HG02571 (cell line): ENCODE measurements around the gene TGFBR2.

Experiments
- ATAC-seq: cut with Tn5 transposase; IDR thresholded peaks from one replicate; pipeline ENCODE4 v1.9.1; 2021; ENCODE audit warnings: mild to moderate bottlenecking, moderate library complexity; ENCODE audit not compliant: unreplicated experiment

The TGFBR2 gene

DNA sequence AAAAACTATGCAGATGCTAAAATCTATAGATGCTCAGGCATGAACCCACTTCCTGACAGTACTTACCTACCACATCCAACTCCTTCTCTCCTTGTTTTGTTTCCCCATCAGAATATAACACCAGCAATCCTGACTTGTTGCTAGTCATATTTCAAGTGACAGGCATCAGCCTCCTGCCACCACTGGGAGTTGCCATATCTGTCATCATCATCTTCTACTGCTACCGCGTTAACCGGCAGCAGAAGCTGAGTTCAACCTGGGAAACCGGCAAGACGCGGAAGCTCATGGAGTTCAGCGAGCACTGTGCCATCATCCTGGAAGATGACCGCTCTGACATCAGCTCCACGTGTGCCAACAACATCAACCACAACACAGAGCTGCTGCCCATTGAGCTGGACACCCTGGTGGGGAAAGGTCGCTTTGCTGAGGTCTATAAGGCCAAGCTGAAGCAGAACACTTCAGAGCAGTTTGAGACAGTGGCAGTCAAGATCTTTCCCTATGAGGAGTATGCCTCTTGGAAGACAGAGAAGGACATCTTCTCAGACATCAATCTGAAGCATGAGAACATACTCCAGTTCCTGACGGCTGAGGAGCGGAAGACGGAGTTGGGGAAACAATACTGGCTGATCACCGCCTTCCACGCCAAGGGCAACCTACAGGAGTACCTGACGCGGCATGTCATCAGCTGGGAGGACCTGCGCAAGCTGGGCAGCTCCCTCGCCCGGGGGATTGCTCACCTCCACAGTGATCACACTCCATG lies 65.3 kb downstream of the TGFBR2 start:
- ATAC-seq, result no peak

DNA sequence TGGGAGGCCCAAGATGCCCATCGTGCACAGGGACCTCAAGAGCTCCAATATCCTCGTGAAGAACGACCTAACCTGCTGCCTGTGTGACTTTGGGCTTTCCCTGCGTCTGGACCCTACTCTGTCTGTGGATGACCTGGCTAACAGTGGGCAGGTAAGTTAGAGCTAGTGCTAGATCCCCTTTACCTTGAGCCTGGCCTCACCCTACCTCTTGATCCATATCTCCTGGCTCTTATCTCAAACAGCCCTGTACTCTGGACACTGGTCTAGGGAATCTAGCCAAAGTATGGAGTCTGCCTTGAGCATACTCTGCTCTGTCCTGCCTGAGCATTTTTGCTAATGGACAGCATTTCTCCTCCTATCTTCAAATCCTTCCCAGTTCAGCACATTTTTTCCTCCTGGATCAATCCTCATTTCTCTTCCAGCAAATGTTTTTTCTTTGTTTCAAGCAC lies 65.9 kb downstream of the TGFBR2 start:
- no peak for ATAC-seq

DNA sequence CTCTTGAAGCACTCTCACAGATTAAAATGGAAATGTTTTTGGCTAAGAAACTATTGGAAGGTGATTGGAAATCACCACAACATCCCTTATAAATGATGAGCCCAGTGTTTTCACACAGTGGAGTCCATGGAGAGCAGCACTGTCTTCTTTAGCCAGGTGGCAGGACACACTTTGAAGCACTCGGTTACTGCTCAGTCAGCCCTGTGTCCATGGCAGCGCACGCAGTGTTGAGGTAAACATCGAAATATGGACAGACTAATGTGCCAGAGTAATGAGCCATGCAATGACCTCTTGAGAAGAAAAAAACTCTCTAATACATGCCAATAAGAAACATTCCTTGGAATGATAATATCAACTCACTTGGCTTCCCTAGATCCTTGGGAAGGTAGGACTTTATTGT lies 66.6 kb downstream of the TGFBR2 start:
- ATAC-seq, result no peak

DNA sequence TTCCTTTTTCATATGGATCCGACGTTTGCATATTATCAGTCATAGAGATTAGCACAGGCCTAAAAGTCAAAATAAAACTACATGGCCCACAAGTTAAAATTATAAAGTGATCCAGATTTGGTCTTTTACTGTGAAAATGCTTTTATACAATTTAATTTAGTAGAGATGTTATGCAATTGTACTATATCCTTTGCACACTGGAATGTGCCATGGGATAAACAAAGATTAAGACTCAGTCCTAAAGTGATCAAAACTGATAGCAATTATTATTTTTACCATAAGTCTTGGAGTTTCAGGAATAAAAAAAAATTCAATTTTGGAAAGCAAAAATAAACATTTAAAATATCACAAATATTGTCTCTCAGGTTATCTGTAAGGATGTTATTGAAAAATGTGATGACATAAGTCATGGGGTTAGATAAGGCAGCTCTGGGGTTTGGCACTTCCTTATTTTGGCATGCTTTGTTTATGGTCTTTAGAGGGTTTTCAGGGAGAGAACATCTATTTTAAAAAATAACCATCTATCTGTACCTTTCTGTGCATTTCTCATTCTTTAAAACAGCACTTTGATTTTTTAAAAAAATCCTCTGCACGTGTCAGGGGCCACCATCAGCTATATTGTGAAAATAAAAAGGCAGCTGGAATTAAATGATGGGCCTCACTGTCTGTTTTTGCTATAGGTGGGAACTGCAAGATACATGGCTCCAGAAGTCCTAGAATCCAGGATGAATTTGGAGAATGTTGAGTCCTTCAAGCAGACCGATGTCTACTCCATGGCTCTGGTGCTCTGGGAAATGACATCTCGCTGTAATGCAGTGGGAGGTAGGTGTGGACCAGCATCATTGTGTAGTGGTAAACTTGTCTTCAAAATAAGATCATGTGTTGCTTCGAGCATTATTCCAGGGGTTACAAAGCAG lies 67.3 kb downstream of the TGFBR2 start:
- no peak for ATAC-seq

DNA sequence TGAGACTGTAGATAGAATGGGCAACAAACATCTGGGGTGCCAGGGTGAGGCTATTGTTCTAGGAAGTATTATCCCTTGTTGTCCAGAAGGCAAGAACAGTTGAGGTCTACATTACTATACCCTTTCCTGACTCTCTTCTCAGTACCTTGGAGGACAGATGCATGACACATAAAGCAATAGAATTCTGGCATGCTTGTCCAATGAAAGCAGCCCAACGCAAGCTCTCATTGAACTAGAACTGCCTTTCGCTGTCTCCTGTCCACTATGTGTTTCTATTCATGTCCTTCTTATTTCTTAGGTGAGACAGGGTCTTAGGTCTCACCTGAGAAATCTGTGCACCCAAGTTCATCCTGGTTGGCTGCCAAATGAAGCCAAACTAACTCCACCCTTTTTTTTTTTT lies 68.6 kb downstream of the TGFBR2 start:
- no peak for ATAC-seq

- no peak for ATAC-seq
Observed at GRCh38 chr3:30675774-30676173, 69.4 kb downstream of the TGFBR2 start.

DNA sequence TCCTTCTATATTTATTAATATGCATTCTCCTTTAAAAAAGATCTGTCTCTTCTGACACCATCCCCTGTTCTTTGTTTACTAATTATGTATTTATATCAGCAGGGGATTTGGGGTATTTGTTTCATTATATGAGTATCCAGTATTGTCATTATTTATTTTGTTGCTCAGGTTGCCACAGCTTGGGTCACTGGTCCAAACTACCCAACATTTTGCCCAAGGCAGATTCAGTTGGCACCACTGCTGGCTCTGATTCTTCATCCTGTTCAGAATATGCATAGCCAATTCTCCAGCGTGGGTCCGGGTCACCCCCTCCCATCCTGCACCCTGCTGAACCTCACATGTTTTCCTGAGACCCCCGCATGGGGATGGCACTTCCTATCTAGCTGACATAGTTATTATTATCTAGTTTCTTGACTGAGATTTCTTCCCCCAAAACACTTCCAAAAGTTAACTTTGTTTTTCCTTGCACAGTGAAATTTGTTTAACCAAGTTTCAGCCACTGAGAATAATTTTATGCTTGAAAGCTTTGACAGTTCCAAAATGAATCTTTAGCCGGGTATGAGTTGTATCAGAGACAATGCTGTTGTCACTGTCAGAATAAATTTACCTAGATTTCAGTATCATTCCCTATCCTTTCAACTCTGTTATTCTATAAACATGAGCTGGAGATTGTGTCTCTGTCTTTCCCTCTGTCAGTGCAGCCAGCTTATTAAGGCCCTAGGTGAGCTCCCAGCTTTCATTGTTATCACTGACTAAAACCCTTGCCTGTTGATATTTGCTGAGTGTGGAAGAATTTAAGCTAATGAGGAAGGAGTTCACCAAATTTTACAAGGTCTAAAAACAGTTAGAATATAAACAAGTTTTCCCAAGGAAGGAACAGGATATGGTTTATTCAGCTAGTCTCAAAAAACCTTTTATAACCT lies 70.3 kb downstream of the TGFBR2 start:
- no peak for ATAC-seq

DNA sequence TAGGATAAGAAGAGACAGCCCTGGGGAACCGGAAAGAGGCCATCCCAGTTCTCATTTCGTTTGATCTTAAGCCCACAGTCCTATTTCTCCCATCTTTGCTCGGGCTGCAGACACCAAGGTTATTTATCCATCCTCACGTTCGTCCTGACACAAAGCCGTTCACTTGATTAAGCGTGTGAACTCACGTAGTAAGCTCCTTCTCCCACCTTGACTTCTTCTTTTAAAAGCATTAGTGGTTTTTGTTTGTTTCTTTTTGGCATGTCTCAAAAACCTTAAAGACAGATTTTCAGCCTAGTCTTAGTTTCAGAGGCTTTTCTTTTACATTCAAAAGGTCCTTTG lies 70.9 kb downstream of the TGFBR2 start:
- ATAC-seq, result no peak

DNA sequence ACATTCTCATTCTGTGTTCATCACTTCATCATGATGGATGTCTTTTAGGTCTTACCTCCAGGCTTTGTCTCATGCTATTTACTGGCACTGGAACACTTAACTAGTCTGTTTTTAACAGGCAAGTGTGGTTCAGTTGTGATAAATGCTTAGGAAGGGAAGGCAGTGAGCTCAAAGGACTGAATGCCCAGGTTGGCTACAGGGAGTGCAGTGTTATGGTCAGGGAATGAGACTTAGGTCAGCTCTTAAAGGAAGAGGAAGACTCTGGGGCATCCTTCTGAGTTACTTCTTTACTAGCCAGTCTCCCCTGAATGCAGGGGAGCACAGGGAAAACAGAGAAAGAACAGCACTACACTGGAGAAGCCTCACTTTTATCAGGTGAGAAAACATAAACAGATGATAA lies 72.6 kb downstream of the TGFBR2 start:
- no peak for ATAC-seq

DNA sequence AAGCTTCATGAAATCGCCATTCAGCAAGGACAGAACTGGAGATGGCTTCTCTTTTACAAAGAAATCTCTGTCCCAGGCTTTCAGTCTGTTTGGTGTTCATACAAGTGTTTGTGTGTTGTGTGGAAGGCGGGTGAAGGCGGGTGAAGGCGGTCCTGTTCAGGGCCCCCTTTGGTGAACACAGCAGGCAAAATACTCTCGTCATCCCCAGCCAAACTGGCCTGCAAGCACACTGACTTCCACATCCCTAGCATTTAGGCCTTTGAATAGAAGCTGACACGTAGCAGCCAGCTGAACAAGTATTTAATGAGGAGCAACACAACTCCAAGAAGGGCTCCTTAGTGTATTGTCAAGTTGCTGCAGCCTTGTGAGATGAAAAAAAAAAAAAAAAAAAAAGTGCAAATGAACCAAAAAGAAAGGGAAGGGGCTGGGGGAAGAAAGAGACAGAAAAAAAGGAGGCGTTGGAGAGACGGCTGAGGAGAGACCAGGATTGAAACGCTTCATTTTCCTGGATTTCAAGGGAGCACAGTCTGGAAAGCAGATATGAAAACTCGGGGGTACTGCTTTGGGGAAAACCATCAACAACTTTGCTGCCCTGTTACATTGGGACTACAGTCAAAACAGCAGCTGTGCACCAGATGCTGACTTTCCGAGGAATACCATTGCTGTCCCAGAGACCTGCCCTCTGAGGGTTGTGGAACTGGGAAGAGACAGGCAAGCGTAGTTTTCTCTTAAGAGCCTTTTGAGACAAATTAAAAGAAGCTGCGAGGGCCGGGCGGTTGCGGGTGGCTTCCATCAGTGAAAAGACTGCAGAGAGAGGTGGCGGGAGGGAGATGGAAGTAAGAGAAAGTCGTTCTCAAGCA lies 74.6 kb downstream of the TGFBR2 start:
- no peak for ATAC-seq

GRCh38 chr3:30681649-30682211 lies 75.3 kb downstream of the TGFBR2 start:
- no peak for ATAC-seq

- ATAC-seq, result no peak
Observed at GRCh38 chr3:30682434-30683155, 76.2 kb downstream of the TGFBR2 start.

- ATAC-seq, result no peak
Observed at GRCh38 chr3:30683769-30684168, 77.4 kb downstream of the TGFBR2 start.

DNA sequence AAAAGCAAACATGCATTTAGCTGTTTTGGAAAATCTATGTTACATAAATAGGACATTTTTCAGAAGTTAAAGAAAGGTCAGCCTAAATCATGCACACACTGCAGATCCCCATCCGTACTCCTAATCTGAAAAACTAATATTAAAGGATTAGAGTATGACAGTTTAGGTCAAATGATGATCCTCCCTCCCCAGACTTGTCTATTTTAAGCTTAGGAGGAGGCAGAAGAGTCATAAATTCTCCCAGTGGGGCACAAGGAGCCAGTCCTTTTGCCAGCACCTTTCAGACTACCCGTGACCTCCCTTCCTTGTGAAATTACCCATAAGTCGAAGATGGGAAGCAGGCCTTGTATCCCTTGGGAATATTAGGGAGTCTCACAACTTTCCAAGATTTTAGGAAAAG lies 78.0 kb downstream of the TGFBR2 start:
- ATAC-seq, result no peak

DNA sequence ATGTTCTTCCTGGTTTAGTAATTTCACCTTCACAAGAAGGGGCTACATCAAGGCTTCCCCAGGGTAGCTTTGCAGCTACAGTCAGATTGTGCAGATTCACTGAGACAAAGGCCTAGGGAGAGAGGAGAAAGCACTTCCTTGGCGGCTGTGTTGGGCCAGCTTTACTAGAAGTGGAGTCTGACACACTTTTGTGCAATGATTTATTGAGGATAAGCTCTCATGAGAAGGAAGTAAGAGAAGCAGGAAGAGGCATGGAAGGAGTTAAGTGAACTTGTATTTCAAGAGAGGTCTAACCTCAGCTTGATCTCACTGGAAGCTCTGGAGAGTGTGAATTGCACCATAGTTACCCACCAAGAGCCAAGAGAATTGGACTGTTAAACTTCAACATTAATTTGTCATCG lies 78.9 kb downstream of the TGFBR2 start:
- no peak for ATAC-seq

GRCh38 chr3:30686176-30686575 lies 79.8 kb downstream of the TGFBR2 start:
- ATAC-seq, result no peak

GRCh38 chr3:30686799-30687198 lies 80.4 kb downstream of the TGFBR2 start:
- ATAC-seq, result no peak

DNA sequence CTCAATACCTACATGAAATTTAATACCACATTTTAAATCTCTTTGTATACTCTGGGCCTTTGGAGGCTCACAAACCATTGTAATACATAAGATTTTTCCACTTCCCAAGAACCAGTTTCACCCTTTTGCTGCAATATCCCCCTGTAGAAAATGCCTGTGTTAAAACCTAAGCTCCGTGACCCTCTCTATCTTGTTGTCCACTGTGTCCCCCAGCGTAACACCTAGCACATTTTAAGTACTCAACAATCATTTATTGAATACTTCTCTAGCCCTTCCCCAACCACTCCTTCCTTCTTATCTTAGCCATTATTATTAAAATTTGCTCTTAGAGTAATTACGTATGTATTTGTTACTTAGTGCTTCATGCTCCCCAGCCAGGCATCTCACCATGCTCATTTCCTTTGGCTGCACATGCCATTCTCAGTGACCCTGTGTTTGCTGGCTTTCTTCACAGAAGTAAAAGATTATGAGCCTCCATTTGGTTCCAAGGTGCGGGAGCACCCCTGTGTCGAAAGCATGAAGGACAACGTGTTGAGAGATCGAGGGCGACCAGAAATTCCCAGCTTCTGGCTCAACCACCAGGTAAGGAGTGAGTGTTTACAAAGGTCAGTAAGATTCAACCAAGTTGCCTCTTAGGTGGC lies 81.6 kb downstream of the TGFBR2 start:
- no peak for ATAC-seq
